OCI-LY7 (cell line): ENCODE measurements around the gene CPS1.

ENCODE experiments used
- EZH2phosphoT487 ChIP-seq: fragments of 200-600 bp; sonication (generic); IDR thresholded peaks from 2 replicates; pipeline ENCODE4 v1.6.1; 2018; ENCODE audit warnings: low read depth, borderline replicate concordance, mild to moderate bottlenecking, mixed run types, antibody characterized with exemption, low read length, moderate library complexity, mixed read lengths
- TF ChIP-seq, protein P1 (sequence below): fragments of 200-600 bp; sonication (generic); conservative IDR thresholded peaks from 2 replicates; pipeline ENCODE4 v1.5.1; 2014; ENCODE audit warnings: mild to moderate bottlenecking, antibody characterized with exemption, low read length, moderate library complexity, mixed read lengths

DNA sequence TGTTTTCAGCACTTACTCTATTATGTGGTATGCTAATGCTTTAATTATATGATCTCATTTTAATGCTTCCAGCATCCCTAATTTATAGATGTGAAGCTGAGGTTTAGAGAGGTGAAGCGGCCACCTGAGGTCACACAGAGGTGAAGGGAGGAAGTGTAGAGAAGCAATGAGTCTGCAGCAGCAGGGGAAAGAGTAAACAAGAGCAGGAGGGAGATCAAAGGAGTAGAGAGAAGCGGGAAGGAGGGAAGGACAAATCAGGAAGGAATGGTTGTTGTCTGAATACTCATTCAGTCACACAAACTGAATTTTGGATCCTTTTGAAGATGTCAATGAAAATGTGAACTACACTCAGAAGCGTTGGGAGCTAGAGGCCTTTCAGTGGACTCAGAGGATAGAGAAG, 130.0 kb downstream of the CPS1 start:
- TF ChIP-seq, protein P1, sequence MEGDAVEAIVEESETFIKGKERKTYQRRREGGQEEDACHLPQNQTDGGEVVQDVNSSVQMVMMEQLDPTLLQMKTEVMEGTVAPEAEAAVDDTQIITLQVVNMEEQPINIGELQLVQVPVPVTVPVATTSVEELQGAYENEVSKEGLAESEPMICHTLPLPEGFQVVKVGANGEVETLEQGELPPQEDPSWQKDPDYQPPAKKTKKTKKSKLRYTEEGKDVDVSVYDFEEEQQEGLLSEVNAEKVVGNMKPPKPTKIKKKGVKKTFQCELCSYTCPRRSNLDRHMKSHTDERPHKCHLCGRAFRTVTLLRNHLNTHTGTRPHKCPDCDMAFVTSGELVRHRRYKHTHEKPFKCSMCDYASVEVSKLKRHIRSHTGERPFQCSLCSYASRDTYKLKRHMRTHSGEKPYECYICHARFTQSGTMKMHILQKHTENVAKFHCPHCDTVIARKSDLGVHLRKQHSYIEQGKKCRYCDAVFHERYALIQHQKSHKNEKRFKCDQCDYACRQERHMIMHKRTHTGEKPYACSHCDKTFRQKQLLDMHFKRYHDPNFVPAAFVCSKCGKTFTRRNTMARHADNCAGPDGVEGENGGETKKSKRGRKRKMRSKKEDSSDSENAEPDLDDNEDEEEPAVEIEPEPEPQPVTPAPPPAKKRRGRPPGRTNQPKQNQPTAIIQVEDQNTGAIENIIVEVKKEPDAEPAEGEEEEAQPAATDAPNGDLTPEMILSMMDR = no peak
- TF ChIP-seq EZH2phosphoT487 = no peak
